Astrocyte of the spinal cord (primary cell): ENCODE data around the gene PAWR.
A peak's percentile ranks its signal among the peaks of the same experiment; 100 is the strongest.

Source experiments
- DNase-seq: peaks from one replicate; pipeline ENCODE4 v3.0.0; 2011; ENCODE audit warnings: low read depth, low spot score
- H3K4me3 ChIP-seq: 2 replicates; pipeline ENCODE4 v1.5.1; 2011; ENCODE audit warnings: low read depth, mild to moderate bottlenecking, low read length, moderate library complexity
- CTCF ChIP-seq: IDR thresholded peaks from 2 replicates; pipeline ENCODE4 v1.5.1; 2012; ENCODE audit warnings: low read depth, mild to moderate bottlenecking, low read length, inconsistent platforms
- in situ Hi-C: cut with HindIII; loops from 2 replicates; pipeline ENCODE4 v1.10.0; 2017; ENCODE audit warnings: low sequenced_read_pairs

Gene PAWR

GRCh38 chr12:79615596-79616560 lies 74.9 kb downstream of the PAWR start:
- no peak overlapping the region for H3K4me3 ChIP-seq
- no peak for TF ChIP-seq CTCF
- DNase-seq: no peak
- in situ Hi-C loops: no loop called here

GRCh38 chr12:79614730-79615129 lies 76.0 kb downstream of the PAWR start:
- DNase-seq: peak; percentile 24
- H3K4me3 ChIP-seq: no peak overlapping the region
- in situ Hi-C loops: no loop called here
- TF ChIP-seq CTCF: no peak

- TF ChIP-seq CTCF: no peak
- in situ Hi-C loops: no loop called here
- no peak overlapping the region for H3K4me3 ChIP-seq
- no peak for DNase-seq
Measured at GRCh38 chr12:79601908-79602307, 88.9 kb downstream of the PAWR start.

- TF ChIP-seq CTCF: no peak
- in situ Hi-C loops: no loop called here
- H3K4me3 ChIP-seq: no peak overlapping the region
- no peak for DNase-seq
Measured at GRCh38 chr12:79597910-79598309, 92.9 kb downstream of the PAWR start.

GRCh38 chr12:79596719-79597350 lies 93.9 kb downstream of the PAWR start:
- DNase-seq: no peak
- no peak overlapping the region for H3K4me3 ChIP-seq
- in situ Hi-C loops: no loop called here

GRCh38 chr12:79595273-79595672 lies 95.5 kb downstream of the PAWR start:
- no peak for TF ChIP-seq CTCF
- in situ Hi-C loops: no loop called here
- no peak overlapping the region for H3K4me3 ChIP-seq
- DNase-seq: no peak

More at GRCh38 chr12:79596719-79597350, 93.9 kb downstream of the PAWR start:
- TF ChIP-seq CTCF: no peak
